Left colon (tissue), 2 donors: ENCODE results near the gene DDX56. TPM values are rescaled to one million over a fixed set of nuclear protein-coding genes. Genes with fewer than 3 reads are reported as not detected.

ENCODE experiments used
- ATAC-seq: fragments of 200-7000 bp; cut with Tn5 transposase; one replicate; pipeline ENCODE4 v1.9.1; 2020; ENCODE audit warnings: mild to moderate bottlenecking, moderate library complexity
- DNase-seq, 2 donors: peaks; one replicate each; pipeline ENCODE4 v3.0.0-alpha.2; 2020
- intact Hi-C, 2 donors: fragments of 100-400 bp; cut with DNase I in 1 of 2; cut with micrococcal nuclease in 1 of 2; formaldehyde crosslinking; loops; one replicate each; pipeline versions ENCODE4 v1.11.2 to v1.14.0; 2022; cut with DNase I, micrococcal nuclease
- long read RNA-seq: library from polyadenylated mRNA; unstranded; transcript quantifications from one replicate; pipeline ENCODE4 v2.0.0, GENCODE V29; 2021
- total RNA-seq, 2 donors: library from RNA; stranded (reverse); fragmentation: NEBNext Ultra II Directional; extraction: Animal tissue kit (Norgen Biotek cat#: 25700); gene quantifications; one replicate each; pipeline ENCODE4 v1.2.1, GENCODE V29; 2021
- donor health status: DM: no; HTN: no; CAD: no.
- donor health status: DM: yes; HTN: yes; CAD: no.

DDX56 gene, protein sequence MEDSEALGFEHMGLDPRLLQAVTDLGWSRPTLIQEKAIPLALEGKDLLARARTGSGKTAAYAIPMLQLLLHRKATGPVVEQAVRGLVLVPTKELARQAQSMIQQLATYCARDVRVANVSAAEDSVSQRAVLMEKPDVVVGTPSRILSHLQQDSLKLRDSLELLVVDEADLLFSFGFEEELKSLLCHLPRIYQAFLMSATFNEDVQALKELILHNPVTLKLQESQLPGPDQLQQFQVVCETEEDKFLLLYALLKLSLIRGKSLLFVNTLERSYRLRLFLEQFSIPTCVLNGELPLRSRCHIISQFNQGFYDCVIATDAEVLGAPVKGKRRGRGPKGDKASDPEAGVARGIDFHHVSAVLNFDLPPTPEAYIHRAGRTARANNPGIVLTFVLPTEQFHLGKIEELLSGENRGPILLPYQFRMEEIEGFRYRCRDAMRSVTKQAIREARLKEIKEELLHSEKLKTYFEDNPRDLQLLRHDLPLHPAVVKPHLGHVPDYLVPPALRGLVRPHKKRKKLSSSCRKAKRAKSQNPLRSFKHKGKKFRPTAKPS
- 10 to 100 TPM; 36.5 to 59.2 TPM for total RNA-seq
- long read RNA-seq, transcript DDX56-201 (14 exons, 2,336 nt) = major isoform, 53 of 73 reads
- long read RNA-seq, partial matches to known transcripts = 9 of 73 reads
- long read RNA-seq, other reads (novel, unspliced or antisense) = 7 of 73 reads

DNA sequence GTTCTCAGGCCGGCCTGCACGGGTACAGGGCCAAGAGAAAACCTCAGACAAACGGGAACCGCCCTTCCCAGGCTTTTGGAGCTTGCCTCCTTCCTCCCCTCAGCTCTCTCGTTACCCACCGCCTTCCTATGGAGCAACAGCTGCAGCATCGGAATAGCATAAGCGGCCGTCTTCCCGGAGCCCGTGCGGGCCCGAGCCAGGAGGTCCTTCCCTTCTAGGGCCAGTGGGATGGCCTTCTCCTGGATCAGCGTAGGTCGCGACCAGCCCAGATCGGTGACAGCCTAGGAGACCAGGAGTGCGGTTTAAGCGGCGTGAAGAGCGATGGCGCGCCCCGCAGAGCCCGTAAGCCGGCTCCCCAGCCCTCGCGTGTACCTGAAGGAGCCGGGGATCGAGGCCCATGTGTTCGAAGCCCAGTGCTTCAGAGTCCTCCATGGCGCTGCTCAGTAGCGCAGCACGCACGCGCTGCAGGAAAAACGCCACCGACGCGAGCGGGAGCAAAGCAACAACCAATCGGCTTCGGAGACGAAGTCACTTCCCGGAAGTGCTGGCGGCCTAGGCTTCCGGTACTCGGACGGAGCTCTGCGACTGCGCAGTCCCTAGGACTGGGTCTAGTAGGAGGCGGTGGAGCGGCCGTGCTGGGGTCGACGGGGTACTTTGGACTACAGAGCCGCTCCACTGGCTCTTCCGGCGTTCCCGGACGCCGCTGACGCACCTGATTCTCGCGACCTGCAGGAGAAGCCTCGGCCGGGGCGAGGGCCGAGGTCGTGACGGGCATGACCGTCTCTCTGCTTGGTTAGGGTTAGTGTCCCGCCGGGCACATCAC lies at the start of gene DDX56:
DDX56 (minus strand) TSS at position 445 of the 823 bp plus-strand sequence; CDS start at position 432, 13 bp downstream.
- ATAC-seq (peak; percentile 96), DNase-seq (peak; percentile 95 to 96)
- intact Hi-C loops = no loop called here

DNA sequence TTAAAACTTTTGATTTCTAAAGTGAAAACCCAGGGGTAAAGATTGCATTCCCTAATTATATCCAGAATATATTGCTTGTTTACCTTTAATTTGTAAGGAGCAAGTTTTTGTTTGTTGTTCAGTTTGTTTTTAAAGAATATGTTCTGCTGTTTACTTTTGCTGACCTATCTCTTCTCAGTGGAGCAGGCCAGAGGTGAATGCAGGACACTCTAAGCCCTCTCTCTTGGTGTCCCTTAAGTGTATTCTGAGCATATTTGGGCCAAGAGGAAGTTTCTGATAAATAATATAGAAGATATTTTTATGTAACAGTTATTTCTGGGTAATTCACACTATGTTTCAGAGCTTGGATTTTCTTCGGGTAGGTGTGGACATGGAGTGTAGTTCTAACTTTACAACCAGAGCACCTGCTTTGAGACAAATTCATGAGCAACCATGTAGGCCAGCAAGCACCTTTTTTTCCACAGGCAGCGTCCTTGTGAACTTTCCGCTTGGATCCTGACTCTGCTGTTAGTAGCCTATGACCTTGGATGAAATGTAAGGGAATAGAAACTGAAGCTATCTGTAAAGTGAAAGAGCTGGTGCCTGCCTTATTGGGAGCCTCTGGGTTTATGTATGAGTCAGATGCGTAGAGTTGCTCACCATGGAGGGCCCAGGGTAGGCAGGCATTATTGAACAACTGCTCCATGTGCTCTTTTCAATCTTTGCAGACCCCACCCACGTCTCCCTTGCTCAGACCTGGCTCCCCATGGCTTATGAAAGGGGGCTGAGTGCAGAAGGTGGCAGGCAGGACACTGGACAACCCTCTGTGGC lies 48.8 kb upstream of the DDX56 start:
- peak; percentile 64 for ATAC-seq
- peak in 1 of 2 donors; percentile 12 for DNase-seq
- intact Hi-C loops = no loop called here

DNA sequence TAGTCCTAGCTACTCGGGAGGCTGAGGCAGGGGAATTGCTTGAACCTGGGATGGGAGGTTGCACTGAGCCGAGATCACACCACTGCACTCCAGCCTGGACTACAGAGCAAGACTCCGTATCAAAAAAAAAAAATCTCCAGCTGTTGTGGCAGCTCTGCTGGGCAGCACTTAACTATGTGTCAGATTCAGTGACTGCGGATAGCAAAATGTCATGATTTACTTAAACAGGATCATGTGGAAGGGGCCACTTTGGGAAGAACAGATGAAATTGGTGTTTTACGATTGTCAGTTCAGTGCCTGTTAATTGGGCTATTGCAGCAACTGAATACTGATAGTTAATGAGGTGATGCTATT lies 48.0 kb upstream of the DDX56 start:
- intact Hi-C loops = no loop called here
- DNase-seq (no peak), ATAC-seq (no peak)

DNA sequence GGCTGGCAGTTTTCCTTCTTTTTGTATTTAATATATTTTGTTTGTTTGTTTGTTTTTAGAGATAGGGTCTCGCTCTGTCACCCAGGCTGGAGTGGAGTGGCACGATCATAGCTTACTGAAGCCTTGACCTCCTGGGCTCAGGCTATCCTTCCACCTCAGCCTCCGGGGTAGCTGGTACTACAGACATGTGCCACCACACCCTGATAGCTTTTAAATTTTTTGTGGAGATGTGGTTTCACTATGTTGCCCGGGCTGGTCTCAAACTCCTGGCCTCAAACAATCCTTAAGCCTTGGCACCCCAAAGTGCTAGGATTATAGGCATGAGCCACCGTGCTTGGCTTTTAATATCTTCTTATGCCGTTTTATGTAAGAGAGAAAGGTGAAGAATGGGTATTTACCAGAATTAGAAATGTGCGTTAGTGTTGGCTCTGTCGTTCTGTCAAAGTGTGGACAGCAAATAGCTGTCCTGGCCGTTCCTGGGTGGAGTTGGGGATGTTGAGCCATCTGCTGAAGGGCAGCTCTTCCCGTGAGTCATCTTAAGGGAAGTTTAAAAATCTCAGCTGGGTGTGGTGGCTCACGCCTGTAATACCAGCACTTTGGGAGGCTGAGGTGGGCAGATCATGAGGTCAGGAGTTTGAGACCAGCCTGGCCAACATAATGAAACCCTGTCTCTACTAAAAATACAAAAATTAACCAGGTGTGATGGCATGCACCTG lies 47.5 kb upstream of the DDX56 start:
- DNase-seq (no peak), ATAC-seq (peak; percentile 55)
- intact Hi-C loops = no loop called here

DNA sequence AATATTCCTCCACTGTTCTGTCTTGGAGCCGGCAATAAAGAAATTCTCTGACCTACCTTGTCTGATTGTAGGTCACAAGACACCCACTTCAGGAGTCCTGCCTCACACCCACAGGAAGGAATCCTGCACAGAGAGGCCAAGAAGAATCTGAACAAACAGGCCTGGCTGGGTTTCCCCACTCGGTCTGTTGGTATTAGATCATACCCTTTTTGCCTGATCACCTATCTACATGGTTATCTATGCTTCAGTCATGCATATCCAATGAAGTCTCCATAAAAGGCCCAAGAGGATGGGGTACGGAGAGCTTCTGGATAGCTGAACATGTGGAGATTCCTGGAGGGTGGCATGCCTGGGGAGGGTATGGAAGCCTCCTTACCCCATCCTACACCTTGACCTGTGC lies 45.0 kb upstream of the DDX56 start:
- no peak for DNase-seq
- intact Hi-C loops = no loop called here
- ATAC-seq = peak; percentile 19

DNA sequence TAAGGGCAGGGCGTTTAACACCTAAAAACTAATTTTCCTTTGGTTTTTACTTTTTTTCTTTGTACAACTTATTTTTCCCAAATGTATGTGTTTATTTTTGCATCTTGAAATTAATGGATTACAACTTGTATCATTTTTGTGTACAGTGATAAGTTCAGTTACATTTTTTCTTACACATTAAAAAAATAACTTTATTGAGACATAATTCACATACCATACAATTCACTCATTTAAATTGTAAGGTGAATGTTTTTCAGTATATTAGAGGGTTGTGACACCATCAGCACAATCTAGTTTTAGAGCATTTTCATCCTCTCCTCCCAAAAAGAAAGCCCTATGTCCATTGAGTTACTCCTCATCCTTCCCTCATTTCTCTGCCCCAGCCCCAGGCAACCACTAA lies 44.3 kb upstream of the DDX56 start:
- no peak for DNase-seq
- intact Hi-C loops = no loop called here
- ATAC-seq = no peak

DNA sequence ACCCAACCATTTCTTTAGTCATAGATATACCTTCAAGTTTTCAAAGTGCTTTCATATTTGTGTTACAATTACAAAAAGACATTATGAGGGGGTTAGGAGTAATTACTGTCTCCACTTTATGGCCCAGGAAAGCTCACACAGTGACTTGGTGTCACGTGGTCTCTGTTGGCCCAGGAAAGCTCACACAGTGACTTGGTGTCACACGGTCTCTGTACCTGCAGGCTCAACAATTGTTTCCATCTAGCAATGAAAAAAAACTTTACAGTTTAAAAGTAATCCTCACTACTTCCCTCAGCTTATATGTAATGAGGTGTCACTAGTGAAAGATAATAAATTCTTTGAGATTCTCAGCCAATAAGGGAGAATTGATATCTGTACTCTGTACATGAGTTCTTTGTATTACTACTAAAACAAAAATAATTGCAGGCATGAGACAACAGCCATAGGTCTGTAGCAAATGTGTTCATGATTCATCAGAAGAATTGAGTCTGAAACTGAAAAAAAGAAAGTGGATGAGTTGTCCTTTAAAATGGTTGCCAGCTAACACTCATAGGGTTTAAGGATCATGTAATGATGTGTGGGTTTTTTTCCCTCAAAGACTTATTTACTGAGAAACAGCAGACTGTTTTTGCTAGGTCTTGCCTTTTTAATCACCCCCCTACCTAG lies 43.6 kb upstream of the DDX56 start:
- intact Hi-C loops = no loop called here
- ATAC-seq = peak; percentile 50
- no peak for DNase-seq

DNA sequence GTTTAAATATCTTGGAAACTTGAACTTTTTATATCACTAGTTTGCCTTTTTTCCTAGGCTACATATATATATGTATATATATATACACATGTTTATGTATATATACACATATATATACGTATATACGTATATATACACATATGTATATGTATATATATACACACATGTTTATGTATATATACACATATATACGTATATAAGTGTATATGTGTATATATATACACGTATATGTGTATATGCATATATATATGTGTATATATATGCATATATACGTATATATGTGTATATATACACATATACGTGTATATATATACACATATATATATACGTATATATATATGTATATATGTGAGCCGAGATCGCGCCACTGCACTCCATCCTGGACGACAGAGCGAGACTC lies 42.8 kb upstream of the DDX56 start:
- intact Hi-C loops = no loop called here
- no peak for ATAC-seq
- DNase-seq = no peak

DNA sequence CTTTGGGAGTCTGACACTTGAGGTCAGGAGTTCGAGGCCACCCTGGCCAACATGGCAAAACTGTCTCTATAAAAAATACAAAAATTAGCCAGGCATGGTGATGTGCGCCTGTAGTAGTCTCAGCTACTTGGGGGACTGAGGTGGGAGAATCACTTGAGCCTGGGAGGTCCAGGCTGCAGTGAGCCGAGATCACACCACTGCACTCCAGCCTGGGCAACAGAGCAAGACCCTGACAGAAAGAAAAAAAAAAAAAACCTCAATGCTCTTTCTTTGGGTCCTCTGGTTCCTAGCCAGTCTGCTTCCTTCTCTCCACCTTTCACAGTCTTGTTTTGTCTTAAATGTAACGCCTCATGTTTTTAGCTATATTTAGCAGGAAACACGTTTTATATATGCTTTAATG lies 42.1 kb upstream of the DDX56 start:
- ATAC-seq (no peak), DNase-seq (no peak)
- intact Hi-C loops = no loop called here

DNA sequence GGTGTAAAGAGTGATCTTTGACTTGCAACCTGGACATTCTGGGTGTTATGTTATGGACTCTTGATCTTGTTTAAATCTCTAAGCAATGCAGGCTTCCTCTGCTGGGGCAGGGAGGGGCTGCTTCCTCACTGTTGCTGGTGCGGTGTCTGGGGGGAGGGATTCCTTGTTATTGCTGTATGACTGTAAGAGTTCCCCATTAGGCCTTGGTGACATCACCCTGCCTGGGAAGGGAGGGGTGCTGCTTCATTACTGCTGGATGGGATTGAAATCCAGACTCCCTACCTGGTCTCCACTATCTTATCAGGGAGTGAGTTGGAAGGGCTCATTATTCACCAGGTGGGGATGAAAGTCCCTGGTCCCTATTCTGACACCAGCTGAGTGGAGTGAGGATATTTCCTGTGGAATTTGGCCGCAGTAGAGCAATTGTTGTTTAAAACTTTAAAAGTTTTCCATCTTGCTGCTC lies 41.5 kb upstream of the DDX56 start:
- ATAC-seq (peak; percentile 88), DNase-seq (peak; percentile 62 to 71)

DNA sequence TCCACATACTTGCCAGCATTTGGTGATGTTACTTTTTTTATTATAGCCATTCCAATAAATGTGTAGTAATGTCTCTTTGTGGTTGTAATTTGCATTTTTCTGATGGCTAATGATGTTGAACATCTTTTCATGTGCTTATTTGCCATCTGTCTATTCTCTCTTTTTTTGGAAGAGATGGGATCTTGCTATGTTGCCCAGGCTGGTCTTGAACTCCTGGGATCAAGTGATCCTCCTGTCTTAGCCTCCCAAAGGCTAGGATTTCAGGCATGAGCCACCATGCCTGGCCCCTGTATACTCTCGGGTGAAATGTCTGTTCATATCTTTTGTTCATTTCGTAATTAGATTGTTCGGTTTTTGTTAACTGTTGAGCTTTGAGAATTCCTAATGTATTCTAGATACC lies 36.1 kb upstream of the DDX56 start:
- intact Hi-C loops = no loop called here
- DNase-seq (no peak), ATAC-seq (no peak)

More for the DNA sequence above, 41.5 kb upstream of the DDX56 start:
- intact Hi-C loops = no loop called here

DNA sequence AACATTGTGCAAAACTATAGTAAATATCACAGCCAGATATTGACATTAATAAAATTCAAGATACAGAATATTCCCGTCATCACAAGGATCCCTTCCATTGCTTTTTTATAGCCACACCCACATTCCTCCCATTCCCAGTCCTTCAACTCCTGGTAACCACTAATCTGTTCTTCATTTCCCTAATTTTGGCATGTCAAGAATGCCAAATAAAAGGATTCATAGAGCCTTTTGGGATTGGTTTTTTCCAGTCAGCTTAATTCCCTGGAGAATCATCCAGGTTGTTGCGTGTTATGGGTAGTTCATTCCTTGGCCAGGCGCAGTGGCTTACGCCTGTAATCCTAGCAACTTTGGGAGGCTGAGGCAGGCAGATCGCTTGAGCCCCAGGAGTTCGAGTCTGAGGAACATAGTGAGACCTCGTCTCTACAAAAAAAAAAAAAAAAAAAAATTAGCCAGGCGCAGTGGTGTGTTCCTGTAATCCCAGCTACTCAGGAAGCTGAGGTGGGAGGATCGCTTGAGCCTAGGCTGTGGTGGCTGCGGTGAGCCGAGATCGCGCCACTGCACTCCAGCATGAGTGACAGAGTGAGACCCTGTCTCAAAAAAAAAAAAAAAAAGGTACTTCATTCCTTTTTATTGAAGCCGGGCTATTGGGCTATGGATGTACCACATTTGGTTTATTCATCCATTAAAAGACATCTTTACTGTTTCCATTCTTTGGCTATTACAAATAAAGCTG lies 35.4 kb upstream of the DDX56 start:
- intact Hi-C loops = no loop called here
- DNase-seq = no peak
- no peak for ATAC-seq

DNA sequence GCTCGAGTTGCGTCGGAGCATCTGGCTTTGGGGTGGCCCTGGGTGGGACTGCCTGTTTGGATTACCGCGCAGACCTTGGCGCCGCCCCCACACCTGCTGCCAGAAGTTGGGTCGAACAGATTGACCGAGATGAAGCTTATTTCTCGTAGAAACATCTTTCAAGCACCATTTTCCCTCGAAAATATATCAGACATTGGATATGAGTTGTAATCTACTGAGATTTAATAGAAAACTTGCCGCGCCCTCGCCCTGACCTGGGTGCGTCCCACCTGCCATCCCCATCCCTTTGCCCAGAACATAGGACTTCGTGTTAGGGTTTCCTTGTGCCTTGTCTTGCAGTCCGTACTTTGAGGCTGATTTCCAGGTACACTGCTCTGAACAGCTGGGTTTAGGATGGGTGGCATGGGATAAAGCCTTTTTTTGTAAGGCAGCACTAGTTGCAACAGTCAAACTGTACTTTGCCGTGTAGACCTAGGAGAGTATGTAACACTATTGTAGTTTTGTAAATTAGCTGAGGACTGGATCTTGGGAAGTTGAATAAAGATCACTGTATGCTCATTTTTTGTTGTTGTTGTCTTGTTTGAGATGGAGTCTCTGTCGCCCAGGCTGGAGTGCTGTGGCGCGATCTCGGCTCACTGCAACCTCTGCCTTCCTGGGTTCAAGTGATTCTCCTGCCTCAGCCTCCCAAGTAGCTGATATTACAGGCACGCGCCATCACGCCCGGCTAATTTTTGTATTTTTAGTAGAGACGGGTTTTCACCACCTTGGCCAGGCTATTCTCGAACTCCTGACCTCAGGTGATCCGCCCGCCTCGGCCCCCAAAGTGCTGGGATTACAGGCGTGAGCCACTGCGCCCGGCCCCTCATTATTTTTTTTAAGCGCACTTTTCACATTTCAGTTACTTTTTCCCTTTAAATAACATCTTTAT lies 33.7 kb upstream of the DDX56 start:
- DNase-seq (no peak), ATAC-seq (peak; percentile 14)
- intact Hi-C loops = no loop called here

DNA sequence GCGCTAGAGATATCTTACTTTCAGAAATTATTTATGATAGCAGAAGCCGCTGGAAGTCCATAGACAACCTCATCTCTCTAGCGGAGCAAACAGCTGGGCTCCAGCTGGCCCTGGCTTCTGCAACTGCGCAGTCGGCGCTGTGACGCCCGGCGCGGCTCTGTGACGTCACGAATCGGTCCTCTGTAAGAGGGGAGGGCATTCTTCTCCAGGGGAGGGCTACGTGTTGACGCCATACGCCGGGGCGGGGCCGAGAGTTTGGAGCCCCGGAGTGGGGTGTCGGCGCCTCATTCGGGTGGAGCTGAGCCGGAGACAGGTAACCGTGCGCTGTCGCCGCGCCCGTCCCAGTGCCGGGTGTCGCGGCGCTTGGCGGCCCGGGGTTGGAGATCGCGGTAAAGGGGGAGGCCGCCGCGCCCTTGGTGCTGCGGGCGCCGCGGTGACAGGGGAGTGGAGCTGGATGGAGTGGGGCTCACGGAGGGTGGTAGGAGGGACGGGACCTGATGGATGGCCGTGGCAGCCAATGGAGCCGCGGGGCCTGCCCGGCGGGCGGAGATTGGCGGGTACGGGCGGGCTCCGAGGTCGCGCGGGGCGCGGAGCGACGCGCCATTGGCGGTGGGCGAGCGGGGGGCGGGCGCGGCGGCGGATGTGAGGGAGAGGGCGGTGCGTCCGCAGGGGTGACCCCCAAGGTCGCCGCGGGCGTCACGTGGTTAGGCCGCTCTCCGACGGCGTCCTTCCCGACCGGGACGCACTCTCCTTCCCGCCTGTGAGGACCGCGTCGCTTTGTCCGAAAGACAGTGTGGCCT lies 32.8 kb upstream of the DDX56 start, which contains the start of gene OGDH:
OGDH (plus strand) TSS at position 287 of the 800 bp plus-strand sequence. CDS start 17,717 bp downstream, outside the sequence.
- DNase-seq = peak; percentile 99 to 100
- intact Hi-C loops = no loop called here
- peak; percentile 92 for ATAC-seq

DNA sequence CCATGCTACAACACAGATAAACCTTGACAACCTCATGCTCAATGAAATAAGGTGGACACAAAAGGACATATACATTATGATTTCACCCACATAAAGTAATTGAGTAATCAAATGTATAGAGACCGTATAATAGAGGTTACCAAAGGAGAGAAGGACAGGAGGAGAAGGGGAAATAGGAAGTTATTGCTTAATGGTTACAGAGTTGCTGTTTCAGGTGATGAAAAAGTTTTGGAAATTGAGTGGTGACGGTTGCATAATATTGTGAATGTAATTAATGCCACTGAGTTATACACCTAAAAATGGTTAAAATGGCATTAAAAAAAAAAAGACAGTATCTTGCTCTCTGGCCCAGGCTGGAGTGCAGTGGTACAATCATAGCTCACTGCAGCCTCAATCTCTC lies 31.2 kb upstream of the DDX56 start:
- DNase-seq (no peak), ATAC-seq (no peak)
- intact Hi-C loops = no loop called here
